H9 (cell line): ENCODE measurements around the gene SCYGR4. TPM values are rescaled to one million over a fixed set of nuclear protein-coding genes. Genes with fewer than 3 reads are reported as not detected.

Experiments used
- DNase-seq: peaks from one replicate; pipeline ENCODE4 v3.0.0-alpha.2; 2017
- H2AFZ ChIP-seq: one replicate; pipeline ENCODE4 v1.6.1; 2013; ENCODE audit warnings: mild to moderate bottlenecking, low read length, control low read depth, moderate library complexity
- H2AK5ac ChIP-seq: 2 replicates; pipeline ENCODE4 v1.6.1; 2013; ENCODE audit warnings: low read length, control low read depth, mixed read lengths; ENCODE audit not compliant: insufficient read length
- H2BK120ac ChIP-seq: one replicate; pipeline ENCODE4 v1.6.1; 2013; ENCODE audit warnings: low read depth, mild to moderate bottlenecking, low read length, control low read depth, inconsistent platforms; ENCODE audit not compliant: poor library complexity, severe bottlenecking
- H2BK12ac ChIP-seq: 2 replicates; pipeline ENCODE4 v1.6.1; 2013; ENCODE audit warnings: low read length, control low read depth, mixed read lengths, low read depth; ENCODE audit not compliant: insufficient read length
- H2BK15ac ChIP-seq: 2 replicates; pipeline ENCODE4 v1.6.1; 2013; ENCODE audit warnings: low read depth, low read length, control low read depth
- H2BK20ac ChIP-seq: one replicate; pipeline ENCODE4 v1.6.1; 2013; ENCODE audit warnings: low read depth, mild to moderate bottlenecking, low read length, control low read depth, inconsistent platforms; ENCODE audit not compliant: poor library complexity, severe bottlenecking
- H2BK5ac ChIP-seq: 2 replicates; pipeline ENCODE4 v1.6.1; 2013; ENCODE audit warnings: low read length, control low read depth, mixed read lengths; ENCODE audit not compliant: insufficient read length
- H3K14ac ChIP-seq: 2 replicates; pipeline ENCODE4 v1.6.1; 2013; ENCODE audit warnings: low read length, control low read depth; ENCODE audit not compliant: insufficient read depth
- H3K18ac ChIP-seq: 2 replicates; pipeline ENCODE4 v1.6.1; 2013; ENCODE audit warnings: low read depth, mild to moderate bottlenecking, mixed read lengths, low read length, control low read depth; ENCODE audit not compliant: insufficient read length
- H3K23ac ChIP-seq: 2 replicates; pipeline ENCODE4 v1.6.1; 2013; ENCODE audit warnings: low read length, control low read depth, mixed read lengths, low read depth; ENCODE audit not compliant: insufficient read length
- H3K23me2 ChIP-seq: 2 replicates; pipeline ENCODE4 v1.6.1; 2013; ENCODE audit warnings: low read depth, mild to moderate bottlenecking, mixed read lengths, low read length, control low read depth; ENCODE audit not compliant: insufficient read length, poor library complexity, severe bottlenecking
- H3K27ac ChIP-seq: 2 replicates; pipeline ENCODE4 v1.5.1; 2013; ENCODE audit warnings: low read length, control low read depth, mixed read lengths, low read depth; ENCODE audit not compliant: insufficient read length
- H3K27me3 ChIP-seq: 2 replicates; pipeline ENCODE4 v1.6.1; 2013; ENCODE audit warnings: low read length, control low read depth, inconsistent platforms; ENCODE audit not compliant: insufficient read depth
- H3K4ac ChIP-seq: 2 replicates; pipeline ENCODE4 v1.6.1; 2013; ENCODE audit warnings: low read depth, mild to moderate bottlenecking, control low read depth, inconsistent platforms, low read length, moderate library complexity
- H3K4me1 ChIP-seq: 2 replicates; pipeline ENCODE4 v1.6.1; 2013; ENCODE audit warnings: low read length, control low read depth, inconsistent platforms; ENCODE audit not compliant: insufficient read depth
- H3K4me2 ChIP-seq: 2 replicates; pipeline ENCODE4 v1.6.1; 2013; ENCODE audit warnings: low read length, control low read depth, mixed read lengths; ENCODE audit not compliant: insufficient read length, insufficient read depth
- H3K56ac ChIP-seq: 2 replicates; pipeline ENCODE4 v1.6.1; 2013; ENCODE audit warnings: low read depth, mild to moderate bottlenecking, mixed read lengths, low read length, control low read depth; ENCODE audit not compliant: insufficient read length
- H3K79me1 ChIP-seq: 2 replicates; pipeline ENCODE4 v1.6.1; 2013; ENCODE audit warnings: low read depth, mild to moderate bottlenecking, moderate library complexity, low read length, control low read depth, inconsistent platforms; ENCODE audit not compliant: insufficient read depth, poor library complexity, severe bottlenecking
- H3K79me2 ChIP-seq: 2 replicates; pipeline ENCODE4 v1.6.1; 2013; ENCODE audit warnings: low read length, control low read depth, inconsistent platforms; ENCODE audit not compliant: insufficient read depth
- H3K9ac ChIP-seq: 2 replicates; pipeline ENCODE4 v1.6.1; 2013; ENCODE audit warnings: low read length, control low read depth, mixed read lengths; ENCODE audit not compliant: insufficient read length; ENCODE audit errors: extremely low read depth
- H3K9me3 ChIP-seq: one replicate; pipeline ENCODE4 v1.6.1; 2013; ENCODE audit warnings: low read depth, low read length, inconsistent platforms; ENCODE audit not compliant: control insufficient read depth
- H3T11ph ChIP-seq: one replicate; pipeline ENCODE4 v1.6.1; 2013; ENCODE audit warnings: mild to moderate bottlenecking, low read length, control low read depth, inconsistent platforms
- H4K20me1 ChIP-seq: one replicate; pipeline ENCODE4 v1.6.1; 2013; ENCODE audit not compliant: control insufficient read depth, insufficient read length, insufficient read depth
- H4K5ac ChIP-seq: 2 replicates; pipeline ENCODE4 v1.6.1; 2013; ENCODE audit warnings: low read depth, mild to moderate bottlenecking, mixed read lengths, low read length, control low read depth; ENCODE audit not compliant: insufficient read length
- H4K8ac ChIP-seq: replicated peaks from 2 replicates; pipeline ENCODE4 v1.6.1; 2013; ENCODE audit warnings: low read length, control low read depth, mixed read lengths, low read depth; ENCODE audit not compliant: insufficient read length
- H4K91ac ChIP-seq: 2 replicates; pipeline ENCODE4 v1.6.1; 2013; ENCODE audit warnings: low read depth, mild to moderate bottlenecking, moderate library complexity, mixed read lengths, low read length, control low read depth; ENCODE audit not compliant: insufficient read length
- H3K27ac Mint-ChIP-seq, 3 experiments: 2 replicates in 2 of 3; 3 replicates in 1 of 3; pipeline ENCODE4 v1.8.0; 2020 to 2021; ENCODE audit warnings: mixed read lengths in 3 of 3, mild to moderate bottlenecking in 1 of 3, moderate library complexity in 1 of 3
- H3K27me3 Mint-ChIP-seq: 2 replicates; pipeline ENCODE4 v1.8.0; 2021; ENCODE audit warnings: low read depth, mild to moderate bottlenecking, moderate library complexity, mixed read lengths
- H3K36me3 Mint-ChIP-seq, 3 experiments: 2 replicates in 2 of 3; 3 replicates in 1 of 3; pipeline ENCODE4 v1.8.0; 2020 to 2021; ENCODE audit warnings: low read depth in 3 of 3, mixed read lengths in 3 of 3; ENCODE audit not compliant: insufficient read depth in 1 of 3
- H3K4me1 Mint-ChIP-seq, 2 experiments: 2 replicates each; pipeline ENCODE4 v1.8.0; 2020; ENCODE audit warnings: mixed read lengths in 2 of 2
- H3K4me3 Mint-ChIP-seq, 2 experiments: 2 replicates in 1 of 2; 3 replicates in 1 of 2; pipeline ENCODE4 v1.8.0; 2020 to 2021; ENCODE audit warnings: mild to moderate bottlenecking in 2 of 2, mixed read lengths in 2 of 2, moderate library complexity in 1 of 2
- H3K9me3 Mint-ChIP-seq, 2 experiments: 2 replicates in 1 of 2; 3 replicates in 1 of 2; pipeline ENCODE4 v1.8.0; 2020; ENCODE audit warnings: mild to moderate bottlenecking in 2 of 2, mixed read lengths in 2 of 2, moderate library complexity in 1 of 2
- WGBS: extraction: QIAGEN DNeasy Blood & Tissue Kit; methylation state at CpG from one replicate; pipeline ENCODE4 v1.1.7; 2013; ENCODE audit warnings: missing lambda C conversion rate, low lambda C conversion rate, mixed read lengths; ENCODE audit not compliant: insufficient read length; ENCODE audit errors: extremely low coverage; 5-methylcytosine and 5-hydroxymethylcytosine counted together
- total RNA-seq: library from RNA; stranded (reverse); gene quantifications from 2 replicates; pipeline ENCODE4 v1.2.1, GENCODE V29; 2021
- TF ChIP-seq, protein P1 (sequence below): fragments of 200-600 bp; sonication (generic); conservative IDR thresholded peaks from 3 replicates; pipeline ENCODE4 v1.8.0; 2021; ENCODE audit warnings: antibody characterized with exemption, mild to moderate bottlenecking

SCYGR4 gene
- total RNA-seq, 1 experiment from 2014 or later = not detected

DNA sequence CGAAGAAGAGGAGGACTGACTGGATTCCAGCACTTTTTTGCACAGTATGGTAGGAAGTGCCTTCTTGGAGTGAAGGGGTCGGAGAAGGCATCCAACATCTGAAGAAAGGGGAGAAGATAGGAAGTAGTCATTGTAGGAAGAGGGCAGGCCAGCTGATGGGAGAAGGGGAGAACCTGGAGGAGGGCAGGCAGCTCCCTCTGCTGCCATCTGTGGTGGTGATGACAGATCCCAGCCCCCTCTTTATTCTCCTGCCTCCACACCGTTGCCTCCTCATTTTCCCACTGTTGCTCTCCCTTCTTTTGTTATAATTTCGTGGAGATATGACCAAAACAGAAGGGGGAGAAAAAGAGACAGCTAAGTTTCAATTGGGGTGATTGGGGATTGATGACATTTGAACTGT is 21.5 kb upstream of the SCYGR4 start:
- Histone ChIP-seq H3K4me2 (no peak overlapping the region), H3K56ac (no peak overlapping the region), H3K14ac (no peak overlapping the region), H3K27ac (no peak overlapping the region), H4K20me1 (no peaks in the 10 kb centered on the region), H2BK15ac (no peak overlapping the region), H3K23ac (no peak overlapping the region), H2BK5ac (no peak overlapping the region), H2BK12ac (no peak overlapping the region), H4K5ac (no peak overlapping the region), H3K4me1 (no peaks in the 10 kb centered on the region), H3K4ac (no peak overlapping the region), H3K9ac (no peak overlapping the region), H2BK20ac (no peak overlapping the region), H2AK5ac (no peak overlapping the region), H4K8ac (no peak overlapping the region), H3K27me3 (no peaks in the 10 kb centered on the region), H2AFZ (no peak overlapping the region), H3T11ph (no peak overlapping the region), H3K18ac (no peak overlapping the region), H4K91ac (no peak overlapping the region), H3K79me2 (no peaks in the 10 kb centered on the region), H3K23me2 (no peaks in the 10 kb centered on the region), H3K9me3 (no peaks in the 10 kb centered on the region), H2BK120ac (no peak overlapping the region), H3K79me1 (no peaks in the 10 kb centered on the region)
- no peaks in the 10 kb centered on the region; the same call in 1 of the 2 replicates for H3K27me3 Mint-ChIP-seq
- peaks cover 5 to 14% of the 10 kb centered on the region in 2 experiments for H3K4me1 Mint-ChIP-seq
- H3K36me3 Mint-ChIP-seq = no peaks in the 10 kb centered on the region; a peak in 1 of 7 replicates
- H3K27ac Mint-ChIP-seq = no peak overlapping the region
- no peaks in the 10 kb centered on the region; a peak in 1 of 5 replicates for H3K9me3 Mint-ChIP-seq
- WGBS = no CpG with 5 or more reads among the region's 4 CpGs
- TF ChIP-seq, protein P1, sequence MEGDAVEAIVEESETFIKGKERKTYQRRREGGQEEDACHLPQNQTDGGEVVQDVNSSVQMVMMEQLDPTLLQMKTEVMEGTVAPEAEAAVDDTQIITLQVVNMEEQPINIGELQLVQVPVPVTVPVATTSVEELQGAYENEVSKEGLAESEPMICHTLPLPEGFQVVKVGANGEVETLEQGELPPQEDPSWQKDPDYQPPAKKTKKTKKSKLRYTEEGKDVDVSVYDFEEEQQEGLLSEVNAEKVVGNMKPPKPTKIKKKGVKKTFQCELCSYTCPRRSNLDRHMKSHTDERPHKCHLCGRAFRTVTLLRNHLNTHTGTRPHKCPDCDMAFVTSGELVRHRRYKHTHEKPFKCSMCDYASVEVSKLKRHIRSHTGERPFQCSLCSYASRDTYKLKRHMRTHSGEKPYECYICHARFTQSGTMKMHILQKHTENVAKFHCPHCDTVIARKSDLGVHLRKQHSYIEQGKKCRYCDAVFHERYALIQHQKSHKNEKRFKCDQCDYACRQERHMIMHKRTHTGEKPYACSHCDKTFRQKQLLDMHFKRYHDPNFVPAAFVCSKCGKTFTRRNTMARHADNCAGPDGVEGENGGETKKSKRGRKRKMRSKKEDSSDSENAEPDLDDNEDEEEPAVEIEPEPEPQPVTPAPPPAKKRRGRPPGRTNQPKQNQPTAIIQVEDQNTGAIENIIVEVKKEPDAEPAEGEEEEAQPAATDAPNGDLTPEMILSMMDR = no peak
- DNase-seq = no peak
- H3K4me3 Mint-ChIP-seq = no peak overlapping the region
